GM21390 (cell line): ENCODE data around the gene MTURN.
"Not testable (repeated sequence)": the region's sequence is repeated elsewhere in the genome, so short reads cannot be mapped to it uniquely, and the experiment has no call there.

Source experiments
- ATAC-seq: cut with Tn5 transposase; IDR thresholded peaks from one replicate; pipeline ENCODE4 v1.9.1; 2021; ENCODE audit not compliant: unreplicated experiment

Gene MTURN

GRCh38 chr7:30177186-30177585 lies 42.4 kb downstream of the MTURN start:
- ATAC-seq: no peak

GRCh38 chr7:30177965-30178364 lies 43.2 kb downstream of the MTURN start:
- ATAC-seq: no peak

GRCh38 chr7:30178748-30179436 lies 44.1 kb downstream of the MTURN start:
- ATAC-seq: peak; percentile 89

GRCh38 chr7:30180718-30181117 lies 45.9 kb downstream of the MTURN start:
- ATAC-seq: no peak

GRCh38 chr7:30181211-30181610 lies 46.4 kb downstream of the MTURN start:
- ATAC-seq: no peak

GRCh38 chr7:30181736-30182522 lies 47.1 kb downstream of the MTURN start:
- ATAC-seq: no peak

GRCh38 chr7:30182814-30183213 lies 48.0 kb downstream of the MTURN start:
- no peak for ATAC-seq

GRCh38 chr7:30183749-30184369 lies 49.1 kb downstream of the MTURN start:
- no peak for ATAC-seq

GRCh38 chr7:30184791-30185487 lies 50.2 kb downstream of the MTURN start:
- ATAC-seq: no peak

GRCh38 chr7:30185496-30185895 lies 50.7 kb downstream of the MTURN start:
- no peak for ATAC-seq

- ATAC-seq: no peak
Observed at GRCh38 chr7:30186725-30187124, 51.9 kb downstream of the MTURN start.

GRCh38 chr7:30187513-30187912 lies 52.7 kb downstream of the MTURN start:
- ATAC-seq: no peak

- ATAC-seq: not testable (repeated sequence)
Observed at GRCh38 chr7:30188381-30188780, 53.6 kb downstream of the MTURN start.

GRCh38 chr7:30188811-30189210 lies 54.0 kb downstream of the MTURN start:
- ATAC-seq: no peak

GRCh38 chr7:30191809-30192208 lies 57.0 kb downstream of the MTURN start:
- ATAC-seq: no peak

GRCh38 chr7:30193336-30193943 lies 58.7 kb downstream of the MTURN start:
- ATAC-seq: no peak

GRCh38 chr7:30196408-30196807 lies 61.6 kb downstream of the MTURN start:
- ATAC-seq: no peak

- ATAC-seq: no peak
Observed at GRCh38 chr7:30197438-30197837, 62.7 kb downstream of the MTURN start.

GRCh38 chr7:30199271-30199670 lies 64.5 kb downstream of the MTURN start:
- ATAC-seq: no peak

GRCh38 chr7:30200591-30200990 lies 65.8 kb downstream of the MTURN start:
- ATAC-seq: no peak

- ATAC-seq: peak; percentile 83
Observed at GRCh38 chr7:30201161-30201666, 66.4 kb downstream of the MTURN start.
